GM12878 (cell line): Measurements from ENCODE around the gene GABRB2. TPM values are rescaled to one million over a fixed set of nuclear protein-coding genes. Genes with fewer than 3 reads are reported as not detected.

Experiments used
- ATAC-seq: fragments of 200-7000 bp; cut with Tn5 transposase; 3 replicates; pipeline ENCODE4 v1.9.1; 2020; ENCODE audit warnings: mild to moderate bottlenecking, moderate library complexity
- BruUV-seq: library from RNA; stranded (reverse); fragments of 400-500 nt; replicated peaks from 2 replicates; lab custom pipeline; 2021; lab: Mats Ljungman, UMichigan
- CTCF ChIA-PET: fragments of 300-600 bp; sonication (Branson Sonifier 250); formaldehyde crosslinking; extraction: SDS; loops from one replicate; lab custom pipeline; 2021; ENCODE audit warnings: inconsistent platforms; lab: Yijun Ruan, JAX
- POLR2A ChIA-PET: fragments of 350-600 bp; formaldehyde crosslinking; extraction: SDS; loops from one replicate; lab custom pipeline; 2021; ENCODE audit warnings: inconsistent platforms; lab: Charles Lee
- RAD21 ChIA-PET: fragments of 300-600 bp; sonication (Branson Sonifier 250); formaldehyde crosslinking; loops from one replicate; lab custom pipeline; 2023; ENCODE audit warnings: antibody characterized with exemption; ENCODE audit not compliant: unreplicated experiment; lab: Charles Lee
- SMC1A ChIA-PET: fragments of 300-600 bp; sonication (Branson Sonifier 250); formaldehyde crosslinking; loops from one replicate; lab custom pipeline; 2023; ENCODE audit not compliant: unreplicated experiment, uncharacterized antibody; lab: Charles Lee
- DNase-seq: peaks from one replicate; pipeline ENCODE4 v3.0.0-alpha.2; 2011; ENCODE audit warnings: low read depth, low spot score
- FAIRE-seq: peaks from 3 replicates; lab custom pipeline; 2011; peaks lifted over from hg19 to GRCh38; lab: Jason Lieb, UNC
- H2AFZ ChIP-seq: 2 replicates; pipeline ENCODE4 v1.6.0; 2011; ENCODE audit warnings: low read depth, low read length, control low read depth; ENCODE audit not compliant: control insufficient read depth
- H3K27ac ChIP-seq: 2 replicates; pipeline ENCODE4 v1.5.1; 2011; ENCODE audit warnings: control low read depth; ENCODE audit not compliant: control insufficient read depth, insufficient read depth
- H3K27me3 ChIP-seq, 2 experiments: replicated peaks in 1 of 2; 2 replicates each; pipeline versions ENCODE4 v1.6.0 to v1.6.1; 2011; ENCODE audit warnings: low read length in 1 of 2; ENCODE audit not compliant: control insufficient read depth in 2 of 2, insufficient read depth in 2 of 2
- H3K36me3 ChIP-seq, 2 experiments: 2 replicates each; pipeline ENCODE4 v1.5.1; 2011; ENCODE audit warnings: low read length in 1 of 2; ENCODE audit not compliant: control insufficient read depth in 2 of 2, insufficient read depth in 2 of 2
- H3K4me1 ChIP-seq: 2 replicates; pipeline ENCODE4 v1.6.1; 2011; ENCODE audit warnings: mild to moderate bottlenecking, low read length, moderate library complexity, mixed read lengths; ENCODE audit not compliant: control insufficient read depth, insufficient read depth
- H3K4me2 ChIP-seq: 2 replicates; pipeline ENCODE4 v1.6.0; 2011; ENCODE audit warnings: control low read depth; ENCODE audit not compliant: control insufficient read depth, insufficient read depth
- H3K4me3 ChIP-seq: fragments of 200-600 bp; sonication (generic); 2 replicates; pipeline ENCODE4 v1.5.1; 2016
- H3K79me2 ChIP-seq: 2 replicates; pipeline ENCODE4 v1.6.0; 2011; ENCODE audit warnings: low read length; ENCODE audit not compliant: control insufficient read depth, insufficient read depth
- H3K9ac ChIP-seq: 2 replicates; pipeline ENCODE4 v1.8.0; 2011; ENCODE audit warnings: low read length, control low read depth, mixed read lengths; ENCODE audit not compliant: control insufficient read depth, insufficient read depth
- H3K9me3 ChIP-seq: replicated peaks from 3 replicates; pipeline ENCODE4 v1.5.1; 2011; ENCODE audit warnings: mild to moderate bottlenecking, low read length; ENCODE audit not compliant: control insufficient read depth, insufficient read depth
- H4K20me1 ChIP-seq: 2 replicates; pipeline ENCODE4 v1.6.0; 2011; ENCODE audit not compliant: control insufficient read depth, insufficient read depth
- CTCF ChIP-seq, 3 experiments: IDR thresholded peaks in 2 of 3; conservative IDR thresholded peaks in 1 of 3; 2 replicates each; pipeline ENCODE4 v1.5.1; 2011; ENCODE audit warnings: low read depth in 3 of 3, low read length in 3 of 3, mild to moderate bottlenecking in 3 of 3, control low read depth in 2 of 3, moderate library complexity in 2 of 3, inconsistent platforms in 1 of 3, mixed read lengths in 1 of 3; ENCODE audit not compliant: control insufficient read depth in 2 of 3, insufficient read depth in 1 of 3; ENCODE audit errors: extremely low read depth in 1 of 3
- ETV6 ChIP-seq, 2 experiments: fragments of 450-650 bp in 1 of 2; IDR thresholded peaks in 1 of 2; conservative IDR thresholded peaks in 1 of 2; 2 replicates each; pipeline ENCODE4 v1.6.1; 2014; ENCODE audit warnings: antibody characterized with exemption in 1 of 2, borderline replicate concordance in 1 of 2, low read depth in 1 of 2, mild to moderate bottlenecking in 1 of 2, moderate library complexity in 1 of 2
- POU2F2 ChIP-seq: IDR thresholded peaks from 3 replicates; pipeline ENCODE4 v1.6.1; 2011; ENCODE audit warnings: low read depth, mild to moderate bottlenecking, low read length, borderline replicate concordance
- RAD21 ChIP-seq: IDR thresholded peaks from 2 replicates; pipeline ENCODE4 v1.6.1; 2011; ENCODE audit warnings: mild to moderate bottlenecking, low read depth, low read length, moderate library complexity; ENCODE audit not compliant: insufficient read depth
- SMC3 ChIP-seq: IDR thresholded peaks from 2 replicates; pipeline ENCODE4 v1.6.1; 2011; ENCODE audit warnings: low read length, improper control_type of control experiment, borderline replicate concordance
- WRNIP1 ChIP-seq: IDR thresholded peaks from 2 replicates; pipeline ENCODE4 v1.6.1; 2011; ENCODE audit warnings: low read depth, low read length, improper control_type of control experiment, borderline replicate concordance
- WGBS: methylation state at CpG from one replicate; pipeline ENCODE4 v1.1.6; 2016; ENCODE audit warnings: low lambda C conversion rate; ENCODE audit not compliant: insufficient replicate concordance, insufficient coverage; ENCODE audit errors: missing lambda C conversion rate; 5-methylcytosine and 5-hydroxymethylcytosine counted together
- in situ Hi-C: fragments of 300-500 bp; cut with MboI; formaldehyde crosslinking; loops from 9 replicates; pipeline ENCODE4 v1.14.3; 2018; ENCODE audit warnings: mixed read lengths
- intact Hi-C: fragments of 100-400 bp; cut with micrococcal nuclease; formaldehyde crosslinking; loops from one replicate; pipeline ENCODE4 v1.14.2; 2022; ENCODE audit not compliant: unreplicated experiment
- polyA plus RNA-seq, 11 experiments: library from polyadenylated mRNA; depleted of rRNA in 4 of 11; unstranded in 6 of 11; stranded (reverse) in 5 of 11; fragments of >200 nt; fragmentation: Nextera tagmentation in 4 of 11; fragmentation: Illumina TruSeq in 1 of 11; extraction: Ambion mirVana in 4 of 11; extraction: Trizol in 1 of 11; gene quantifications; 1 replicate in 1 of 11; 2 replicates in 10 of 11; pipeline versions ENCODE4 v1.2.1 to v1.2.3, GENCODE V29; 2011 to 2016; ENCODE audit warnings: inconsistent platforms in 2 of 11, missing spikeins in 2 of 11, low read depth in 1 of 11
- total RNA-seq, 4 experiments: library from RNA; depleted of rRNA in 3 of 4; stranded (reverse); fragments of >200 nt in 3 of 4; fragmentation: Illumina TruSeq in 1 of 4; extraction: Trizol in 1 of 4; gene quantifications; 2 replicates each; pipeline versions ENCODE4 v1.2.1 to v1.2.3, GENCODE V29; 2013 to 2021

Gene GABRB2
- total and polyA plus RNA-seq, 10 of the 15 experiments (the other 5 are each of a cell fraction or from before 2014, with no cell fraction given) = 0.12 to 0.85 (median 0.43) TPM

- Histone ChIP-seq H3K4me1 (no peaks in the 10 kb centered on the region), H3K36me3 (no peaks in the 10 kb centered on the region)
- CTCF ChIA-PET = interaction anchor here (1.3 kb wide), 1 partner anchor 8 kb away, joined by 4 read pairs; no protein-coding TSS in a partner anchor
- TF ChIP-seq CTCF (IDR thresholded peaks at IDR 0.05 in 2 of 3, conservative IDR thresholded peaks at IDR 0.05 in 1 of 3; ENCODE audit: control insufficient read depth in 2 of 3, extremely low read depth in 1 of 3, insufficient read depth in 1 of 3, low read depth in 3 of 3, low read length in 3 of 3) = peak; percentile 33 to 45 (median 40); a peak in 5 of 6 replicates
- TF ChIP-seq WRNIP1 = no peak
- peak; percentile 71 for TF ChIP-seq RAD21
- peak; percentile 53; the same call in 1 of the 2 replicates for TF ChIP-seq SMC3
- TF ChIP-seq, all 136 proteins: peak for 3
- Histone ChIP-seq H3K79me2 (no peaks in the 10 kb centered on the region), H3K4me3 (no peak overlapping the region), H4K20me1 (no peaks in the 10 kb centered on the region), H3K4me2 (no peak overlapping the region), H3K9me3 (no peaks in the 10 kb centered on the region; the same call in 2 of the 3 replicates), H3K9ac (no peak overlapping the region), H2AFZ (no peak overlapping the region), H3K27me3 (no peaks in the 10 kb centered on the region), H3K27ac (no peak overlapping the region)
- ATAC-seq (peak; percentile 85), DNase-seq (no peak), FAIRE-seq (no peak)
- RAD21 ChIA-PET = no interaction called here
- SMC1A ChIA-PET = interaction anchor here (0.8 kb wide), 1 partner anchor 733 kb away, joined by 3 read pairs; no protein-coding TSS in a partner anchor
- intact Hi-C loops (no loop called here), in situ Hi-C loops (no loop called here)
- no TSS peak for BruUV-seq
- POLR2A ChIA-PET = no interaction called here
- WGBS = 25% methylated on average over 2 of the region's 2 CpGs
Observed at GRCh38 chr5:161535762-161536161, 10.8 kb downstream of the GABRB2 start.

GRCh38 chr5:161530700-161531099 is 15.8 kb downstream of the GABRB2 start:
- 0 out of 3 replicates have a peak, but pooled peaks have one; percentile 15 for TF ChIP-seq POU2F2
- TF ChIP-seq ETV6 (conservative IDR thresholded peaks at IDR 0.05 in 1 of 2, IDR thresholded peaks at IDR 0.05 in 1 of 2; ENCODE audit: borderline replicate concordance in 1 of 2, low read depth in 1 of 2) = no peak
- H3K27me3 ChIP-seq = no peaks in the 10 kb centered on the region
- 11% methylated on average over 2 of the region's 2 CpGs for WGBS
- no peaks in the 10 kb centered on the region; the same call in 1 of the 3 replicates for H3K9me3 ChIP-seq
- H3K9ac ChIP-seq = no peak overlapping the region
- RAD21 ChIA-PET = no interaction called here
- no peak overlapping the region for H3K27ac ChIP-seq
- ATAC-seq = no peak
- intact Hi-C loops (loop anchor here (5.0 kb wide), 1 partner anchor 1093 kb away; no protein-coding TSS in a partner anchor), in situ Hi-C loops (no loop called here)
- FAIRE-seq = no peak
- H3K36me3 ChIP-seq = no peaks in the 10 kb centered on the region
- H3K79me2 ChIP-seq = no peaks in the 10 kb centered on the region
- no TSS peak for BruUV-seq
- H2AFZ ChIP-seq = no peak overlapping the region; the same call in 1 of the 2 replicates
- DNase-seq = no peak
- CTCF ChIA-PET = no interaction called here
- no peaks in the 10 kb centered on the region for H4K20me1 ChIP-seq
- POLR2A ChIA-PET = no interaction called here
- H3K4me2 ChIP-seq = no peak overlapping the region
- no peak overlapping the region for H3K4me3 ChIP-seq
- SMC1A ChIA-PET = no interaction called here
- no peaks in the 10 kb centered on the region for H3K4me1 ChIP-seq
